Brain microvascular endothelial cell (primary cell): ENCODE data around the gene SLF1.

Source experiments
- DNase-seq: peaks from one replicate; pipeline ENCODE4 v3.0.0-alpha.2; 2020
- H3K27ac ChIP-seq: fragments of 250-450 bp; sonication (Bioruptor Pico); 2 replicates; pipeline ENCODE4 v1.5.1; 2020; ENCODE audit warnings: mild to moderate bottlenecking, moderate library complexity
- H3K27me3 ChIP-seq: fragments of 250-450 bp; sonication (Bioruptor Pico); replicated peaks from 2 replicates; pipeline ENCODE4 v1.5.1; 2020; ENCODE audit warnings: mild to moderate bottlenecking
- H3K36me3 ChIP-seq: fragments of 250-450 bp; sonication (Bioruptor Pico); replicated peaks from 2 replicates; pipeline ENCODE4 v1.5.1; 2020; ENCODE audit warnings: mild to moderate bottlenecking
- H3K4me3 ChIP-seq: 2 replicates; pipeline ENCODE4 v1.5.1; 2011; ENCODE audit warnings: low read depth, mild to moderate bottlenecking, control low read depth, low read length, moderate library complexity
- CTCF ChIP-seq: IDR thresholded peaks from 2 replicates; pipeline ENCODE4 v1.5.1; 2011; ENCODE audit warnings: low read depth, mild to moderate bottlenecking, moderate library complexity, low read length, control low read depth, inconsistent platforms; ENCODE audit errors: missing control alignments
- in situ Hi-C: cut with HindIII; loops from 2 replicates; pipeline ENCODE4 v1.10.0; 2017; ENCODE audit warnings: low sequenced_read_pairs, low pct_ligation_motif_present

SLF1 gene

DNA sequence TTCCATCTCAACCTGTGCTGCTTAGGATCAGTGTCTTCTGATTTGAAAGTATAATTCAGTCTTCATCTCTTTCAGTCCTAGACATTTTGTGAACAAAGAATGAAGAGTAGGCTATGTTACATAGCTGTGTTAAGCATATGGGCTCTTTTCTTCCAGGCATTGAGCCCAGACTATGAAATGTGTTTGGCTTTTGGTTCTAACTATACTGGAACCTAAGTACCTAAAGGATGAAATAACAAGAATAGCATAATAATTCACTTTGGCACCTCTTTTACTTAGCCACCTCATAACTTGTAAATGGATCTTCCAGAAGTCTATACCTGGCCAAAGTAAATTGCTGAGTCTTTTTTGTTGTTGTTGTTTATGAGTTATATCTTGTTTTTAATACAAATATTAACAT, 71.4 kb downstream of the SLF1 start:
- Histone ChIP-seq H3K27me3 (no peaks in the 10 kb centered on the region), H3K4me3 (no peak overlapping the region), H3K36me3 (no peaks in the 10 kb centered on the region), H3K27ac (no peak overlapping the region)
- TF ChIP-seq CTCF: no peak
- in situ Hi-C loops: no loop called here
- no peak for DNase-seq

DNA sequence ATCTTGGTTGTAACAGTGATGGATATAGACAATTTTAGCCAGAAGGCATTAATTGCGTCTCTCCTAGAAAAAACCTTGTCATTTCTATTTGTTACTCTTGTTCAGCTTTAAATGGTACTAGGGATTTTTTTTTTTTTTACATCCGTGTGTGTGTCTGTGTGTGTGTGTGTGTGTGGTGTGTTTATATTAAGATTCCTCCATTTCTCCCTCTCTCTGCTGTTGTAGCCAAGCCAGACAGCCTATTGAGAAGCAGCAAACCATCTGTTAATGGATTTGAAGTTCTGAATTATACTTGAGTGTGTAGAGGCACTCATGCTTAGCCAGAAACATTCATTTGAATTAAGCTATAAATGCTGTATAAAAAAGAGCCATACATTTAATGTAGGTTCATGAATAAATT, 72.3 kb downstream of the SLF1 start:
- no peak overlapping the region for H3K4me3 ChIP-seq
- no peak for DNase-seq
- no peaks in the 10 kb centered on the region for H3K36me3 ChIP-seq
- in situ Hi-C loops: no loop called here
- no peak for TF ChIP-seq CTCF
- H3K27me3 ChIP-seq: no peaks in the 10 kb centered on the region
- no peak overlapping the region for H3K27ac ChIP-seq

- no peak overlapping the region for H3K27ac ChIP-seq
- in situ Hi-C loops: no loop called here
- no peak for DNase-seq
- H3K4me3 ChIP-seq: no peak overlapping the region
- no peaks in the 10 kb centered on the region for H3K27me3 ChIP-seq
- H3K36me3 ChIP-seq: no peaks in the 10 kb centered on the region
- no peak for TF ChIP-seq CTCF
Observed at GRCh38 chr5:94691291-94691690, 72.8 kb downstream of the SLF1 start.

- peak; percentile 89 for DNase-seq
- no peak overlapping the region for H3K4me3 ChIP-seq
- no peaks in the 10 kb centered on the region for H3K36me3 ChIP-seq
- in situ Hi-C loops: no loop called here
- H3K27ac ChIP-seq: no peak overlapping the region
- TF ChIP-seq CTCF: no peak
- no peaks in the 10 kb centered on the region for H3K27me3 ChIP-seq
Observed at GRCh38 chr5:94691949-94692348, 73.5 kb downstream of the SLF1 start.

DNA sequence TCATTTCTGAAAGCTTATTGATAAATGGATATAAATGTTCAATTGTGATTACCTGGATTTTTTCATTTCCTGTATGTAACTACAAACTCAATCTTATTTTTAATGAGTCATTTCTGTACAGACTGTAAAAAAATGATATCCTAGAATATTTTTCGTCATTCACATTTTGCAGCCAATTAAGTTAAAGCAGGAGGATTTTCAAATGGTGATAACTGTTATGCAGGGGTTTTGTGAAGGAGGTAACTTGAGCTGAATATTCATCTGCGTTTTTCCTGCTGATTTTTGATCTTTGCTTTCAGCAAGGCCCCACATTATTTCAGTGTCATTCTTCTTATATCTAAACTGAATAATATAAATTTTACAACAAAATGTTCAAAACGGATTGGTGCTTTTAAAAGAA, 74.1 kb downstream of the SLF1 start:
- H3K27ac ChIP-seq: no peak overlapping the region
- no peaks in the 10 kb centered on the region for H3K27me3 ChIP-seq
- H3K36me3 ChIP-seq: no peaks in the 10 kb centered on the region
- no peak overlapping the region for H3K4me3 ChIP-seq
- in situ Hi-C loops: no loop called here
- no peak for TF ChIP-seq CTCF
- no peak for DNase-seq

DNA sequence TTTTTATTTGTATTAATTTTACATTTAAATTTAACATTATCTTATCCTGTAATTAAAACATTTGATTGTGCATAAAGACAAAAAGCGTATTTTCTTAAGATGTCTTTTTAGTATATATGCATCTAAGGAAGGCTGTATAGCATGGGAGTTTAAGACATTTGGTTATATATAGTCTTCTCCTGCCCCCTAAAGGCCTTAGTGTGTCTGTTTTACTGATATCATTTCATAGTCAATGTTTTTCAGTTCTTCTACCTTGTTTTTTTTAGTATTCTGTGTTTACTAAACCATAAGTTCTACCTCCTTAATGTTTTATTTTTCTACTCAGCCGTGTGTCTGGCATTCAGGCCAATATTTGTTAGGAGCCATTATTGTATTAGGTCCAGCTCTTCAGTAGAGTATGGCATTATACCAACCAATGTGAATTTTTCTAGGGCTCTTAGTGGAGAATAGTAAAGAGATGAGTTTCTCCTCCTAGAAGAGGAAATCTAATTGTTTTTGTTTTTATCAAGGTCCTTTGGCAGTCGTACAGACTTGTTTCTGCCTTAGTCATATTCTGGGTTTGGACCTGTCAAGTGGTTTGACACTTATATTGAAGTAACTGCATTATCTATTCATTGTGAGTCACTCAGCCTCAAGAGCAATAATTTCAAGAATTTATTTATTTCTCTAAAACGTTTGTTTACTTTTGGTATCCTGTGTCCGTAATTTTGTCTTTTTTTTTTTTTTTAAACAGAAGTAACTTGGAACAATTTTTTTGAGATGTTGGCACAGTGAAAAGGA, 74.8 kb downstream of the SLF1 start:
- no peak overlapping the region for H3K4me3 ChIP-seq
- H3K36me3 ChIP-seq: no peaks in the 10 kb centered on the region
- in situ Hi-C loops: no loop called here
- DNase-seq: peak; percentile 74
- H3K27me3 ChIP-seq: no peaks in the 10 kb centered on the region
- TF ChIP-seq CTCF: peak; percentile 18
- H3K27ac ChIP-seq: peak overlapping the region; percentile 36
